Gastroesophageal sphincter (tissue), 3 donors: ENCODE results near the gene SSTR4.

Source experiments
- POLR2A ChIP-seq, 2 donors: fragments of 450-650 bp; IDR thresholded peaks; one replicate each; pipeline ENCODE4 v1.6.1; 2017; ENCODE audit warnings: antibody characterized with exemption in 2 of 2, mild to moderate bottlenecking in 2 of 2, moderate library complexity in 1 of 2
- POLR2AphosphoS5 ChIP-seq: sonication (generic); formaldehyde crosslinking; IDR thresholded peaks from one replicate; pipeline ENCODE4 v1.6.1; 2017; ENCODE audit warnings: antibody characterized with exemption
- TF ChIP-seq, protein P1 (sequence below), 4 experiments: fragments of 200-600 bp in 2 of 4; fragments of 450-650 bp in 2 of 4; sonication (generic) in 1 of 4; IDR thresholded peaks; one replicate each; pipeline ENCODE4 v1.5.1; 2017 to 2019; ENCODE audit warnings: antibody characterized with exemption in 4 of 4, mild to moderate bottlenecking in 2 of 4, moderate library complexity in 2 of 4

DNA sequence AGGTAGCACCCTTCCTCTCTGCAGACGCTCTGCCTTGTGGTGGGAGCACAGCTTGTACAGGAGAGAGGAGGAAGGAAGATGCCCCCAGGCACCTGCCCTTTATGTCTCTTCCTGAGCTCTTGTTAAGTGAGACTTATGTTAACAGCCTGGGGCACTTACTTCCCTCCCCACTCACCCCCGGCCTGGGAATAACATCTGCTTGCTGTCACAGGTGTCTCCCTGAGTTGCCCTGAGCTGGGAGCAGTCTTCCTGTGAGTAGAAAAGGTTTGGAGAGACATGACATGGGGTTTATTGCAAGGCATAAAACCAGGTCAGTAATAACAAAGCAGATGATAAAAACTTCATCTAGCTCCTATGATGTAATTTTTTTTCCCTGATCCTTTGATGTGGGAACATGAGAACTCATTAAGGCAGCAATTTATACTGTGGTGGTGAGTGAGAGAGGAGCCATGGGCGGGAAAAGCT lies 1.9 kb downstream of the SSTR4 start:
- TF ChIP-seq, protein P1, sequence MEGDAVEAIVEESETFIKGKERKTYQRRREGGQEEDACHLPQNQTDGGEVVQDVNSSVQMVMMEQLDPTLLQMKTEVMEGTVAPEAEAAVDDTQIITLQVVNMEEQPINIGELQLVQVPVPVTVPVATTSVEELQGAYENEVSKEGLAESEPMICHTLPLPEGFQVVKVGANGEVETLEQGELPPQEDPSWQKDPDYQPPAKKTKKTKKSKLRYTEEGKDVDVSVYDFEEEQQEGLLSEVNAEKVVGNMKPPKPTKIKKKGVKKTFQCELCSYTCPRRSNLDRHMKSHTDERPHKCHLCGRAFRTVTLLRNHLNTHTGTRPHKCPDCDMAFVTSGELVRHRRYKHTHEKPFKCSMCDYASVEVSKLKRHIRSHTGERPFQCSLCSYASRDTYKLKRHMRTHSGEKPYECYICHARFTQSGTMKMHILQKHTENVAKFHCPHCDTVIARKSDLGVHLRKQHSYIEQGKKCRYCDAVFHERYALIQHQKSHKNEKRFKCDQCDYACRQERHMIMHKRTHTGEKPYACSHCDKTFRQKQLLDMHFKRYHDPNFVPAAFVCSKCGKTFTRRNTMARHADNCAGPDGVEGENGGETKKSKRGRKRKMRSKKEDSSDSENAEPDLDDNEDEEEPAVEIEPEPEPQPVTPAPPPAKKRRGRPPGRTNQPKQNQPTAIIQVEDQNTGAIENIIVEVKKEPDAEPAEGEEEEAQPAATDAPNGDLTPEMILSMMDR (IDR thresholded peaks at IDR 0.05), result no peak
- TF ChIP-seq POLR2AphosphoS5 (no peak), POLR2A (IDR thresholded peaks at IDR 0.05) (no peak)
